ENCODE data around the gene GABPB2. TPM values are rescaled to one million over a fixed set of nuclear protein-coding genes. Genes with fewer than 3 reads are reported as not detected.

GABPB2 gene
- total and polyA plus RNA-seq, 2 of the 13 experiments (the other 11 are each of a cell fraction or from before 2014, with no cell fraction given) = 0.09 TPM; not detected in 1

GRCh38 chr1:151067185-151067584 lies 3.4 kb upstream of the GABPB2 start (continued):
- no peak for TF ChIP-seq ETS1 (CRISPR knock-in tag; IDR thresholded peaks at IDR 0.05)
- no peak for TF ChIP-seq ZNF891 (CRISPR knock-in tag; IDR thresholded peaks at IDR 0.05)
- no peak for TF ChIP-seq CREM (IDR thresholded peaks at IDR 0.05)
- no peak for TF ChIP-seq CREM (CRISPR knock-in tag; IDR thresholded peaks at IDR 0.05)
- TF ChIP-seq NFE2L2 (IDR thresholded peaks at IDR 0.05; ENCODE audit: low read length) = no peak
- no peak for TF ChIP-seq ATM (IDR thresholded peaks at IDR 0.05; ENCODE audit: borderline replicate concordance)
- no peak for TF ChIP-seq NFYC (CRISPR knock-in tag; IDR thresholded peaks at IDR 0.05)

GRCh38 chr1:151069103-151069486 lies 1.5 kb upstream of the GABPB2 start:
- Histone ChIP-seq H2AFZ (ENCODE audit: low read length) (no peak overlapping the region), H3K27me3 (ENCODE audit: control insufficient read depth in 1 of 2, insufficient read depth in 2 of 2, low read length in 2 of 2) (no peaks in the 10 kb centered on the region), H3K9me3 (ENCODE audit: low read length) (no peaks in the 10 kb centered on the region), H3K9ac (ENCODE audit: insufficient read depth, low read depth, low read length) (no peak overlapping the region), H3K27ac (ENCODE audit: extremely low read length, insufficient read depth, low read length) (no peak overlapping the region), H3K4me2 (ENCODE audit: low read depth, low read length) (no peak overlapping the region), H3K4me3 (replicated peaks in 1 of 3; ENCODE audit: insufficient read depth in 1 of 3, low read depth in 2 of 3, low read length in 3 of 3) (no peak overlapping the region), H3K36me3 (replicated peaks in 1 of 2; ENCODE audit: control insufficient read depth in 1 of 2, insufficient read depth in 2 of 2, low read length in 2 of 2) (no peaks in the 10 kb centered on the region), H4K20me1 (ENCODE audit: insufficient read depth, low read length) (no peaks in the 10 kb centered on the region), H3K79me2 (ENCODE audit: insufficient read depth, low read length) (no peaks in the 10 kb centered on the region), H3K4me1 (ENCODE audit: insufficient read depth, low read length) (peaks cover 25% of the 10 kb centered on the region)
- 26% methylated on average over 5 of the region's 5 CpGs for WGBS (ENCODE audit: low lambda C conversion rate)
- in situ Hi-C loops (cut with HindIII; ENCODE audit: extremely low pct_ligation_motif_present, low pct_unique_long_range_greater_than_20kb) (no loop called here), intact Hi-C loops (cut with micrococcal nuclease; ENCODE audit: unreplicated experiment) (no loop called here)
- FAIRE-seq = no peak
- POLR2A ChIA-PET = no interaction called here
- CTCF ChIA-PET (ENCODE audit: low intra/inter-chr PET ratio, low total read pairs) = no interaction called here
- ATAC-seq = no peak
- DNase-seq (ENCODE audit: low spot score) = no peak
- BruUV-seq (replicated peaks) = no TSS peak
- TF ChIP-seq NFIB (CRISPR knock-in tag; IDR thresholded peaks at IDR 0.05; ENCODE audit: borderline replicate concordance) (no peak), KIAA2018 (CRISPR knock-in tag; IDR thresholded peaks at IDR 0.05; ENCODE audit: borderline replicate concordance) (no peak), BATF2 (CRISPR knock-in tag; IDR thresholded peaks at IDR 0.05) (no peak), ZBTB14 (CRISPR knock-in tag; IDR thresholded peaks at IDR 0.05) (no peak), MED1 (CRISPR knock-in tag; IDR thresholded peaks at IDR 0.05) (no peak), REXO4 (CRISPR knock-in tag; IDR thresholded peaks at IDR 0.05; ENCODE audit: borderline replicate concordance) (no peak), CCAR2 (optimal IDR thresholded peaks at IDR 0.05; ENCODE audit: low read depth, low read length) (no peak)
